HG03103 (cell line): ENCODE data around the gene BAAT.
A peak's percentile ranks its signal among the peaks of the same experiment; 100 is the strongest.

Experiments
- ATAC-seq: cut with Tn5 transposase; IDR thresholded peaks from one replicate; pipeline ENCODE4 v1.9.1; 2021; ENCODE audit warnings: low read depth; ENCODE audit not compliant: unreplicated experiment

Gene BAAT

GRCh38 chr9:101398930-101399642, 14.3 kb upstream of the BAAT start:
- ATAC-seq: peak; percentile 4

GRCh38 chr9:101398068-101398929, 13.5 kb upstream of the BAAT start, which contains the start of the genes MRPL50 and ZNF189:
Gene MRPL50, minus strand, starts transcription at chr9:101398618. Its CDS starts 26 bp downstream, at chr9:101398592.
Gene ZNF189, plus strand, starts transcription at chr9:101398851. Its CDS starts 306 bp downstream, at chr9:101399157.
- peak; percentile 98 for ATAC-seq

GRCh38 chr9:101397746-101398067, 12.9 kb upstream of the BAAT start:
- no peak for ATAC-seq

DNA sequence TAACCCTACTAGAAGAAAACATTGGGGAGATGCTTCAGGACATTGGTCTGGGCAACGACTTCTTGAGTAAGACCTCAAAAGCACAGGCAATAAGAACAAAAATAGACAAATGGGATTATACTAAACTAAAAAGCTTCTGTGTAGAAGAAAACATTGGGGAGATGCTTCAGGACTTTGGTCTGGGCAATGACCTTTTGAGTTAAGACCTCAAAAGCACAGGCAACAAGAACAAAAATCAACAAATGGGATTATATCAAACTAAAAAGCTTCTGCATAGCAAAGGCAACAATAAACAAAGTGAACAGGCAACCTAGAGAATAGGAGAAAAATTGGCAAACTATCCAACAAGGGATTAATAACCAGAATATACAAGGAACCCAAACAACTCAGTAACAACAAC, 9.9 kb upstream of the BAAT start:
- no peak for ATAC-seq

GRCh38 chr9:101393135-101393534, 8.3 kb upstream of the BAAT start:
- ATAC-seq: no peak

- ATAC-seq: no peak
Observed at GRCh38 chr9:101388507-101388993, 3.7 kb upstream of the BAAT start.

DNA sequence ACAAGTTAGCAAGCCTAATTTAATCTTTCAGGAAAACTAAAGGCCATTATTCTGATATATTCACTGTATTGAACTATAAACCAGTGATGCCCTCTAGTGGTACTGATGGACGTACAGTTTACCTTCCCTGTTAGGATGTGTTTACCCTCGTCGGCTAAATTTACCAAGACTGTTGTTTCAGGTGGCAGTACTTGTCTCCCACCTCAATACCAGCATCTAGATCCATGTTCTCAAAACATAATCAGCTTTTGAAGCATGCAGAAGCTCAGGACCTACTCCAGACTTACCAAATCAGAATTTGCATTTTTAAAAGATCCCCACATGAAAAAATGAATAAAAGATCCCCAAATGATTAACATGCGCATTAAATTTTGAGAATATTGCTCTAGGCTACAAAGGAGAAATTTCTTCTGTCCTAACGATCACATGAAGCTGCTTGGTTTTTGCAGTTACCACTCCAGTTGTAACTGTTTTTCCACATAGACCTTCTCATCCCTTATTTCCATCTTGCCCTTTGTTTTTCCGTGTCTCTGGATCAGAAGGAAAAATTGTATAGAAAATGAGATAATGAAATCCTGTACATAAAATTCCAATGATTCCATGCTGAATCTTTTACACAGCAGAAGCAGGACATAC, 3.2 kb upstream of the BAAT start:
- no peak for ATAC-seq

DNA sequence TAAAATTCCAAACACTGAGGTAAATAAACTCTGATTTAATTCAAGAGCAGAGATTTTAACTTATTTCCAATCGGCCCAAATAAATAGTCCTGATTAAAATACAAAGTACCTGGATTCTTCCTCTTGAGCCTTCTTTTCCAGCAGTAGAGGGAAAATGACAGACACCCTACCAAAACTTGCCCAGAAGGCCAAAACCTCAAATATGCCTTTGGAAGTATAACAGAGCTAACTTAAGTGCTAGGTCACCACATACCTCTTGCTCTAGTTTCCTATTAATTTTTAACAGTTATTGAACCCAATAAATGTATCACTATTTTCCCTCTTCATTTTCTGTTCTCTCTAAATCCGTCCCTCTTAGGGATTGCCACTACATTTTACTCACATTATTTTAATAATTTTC, 1.4 kb downstream of the BAAT start:
- no peak for ATAC-seq

DNA sequence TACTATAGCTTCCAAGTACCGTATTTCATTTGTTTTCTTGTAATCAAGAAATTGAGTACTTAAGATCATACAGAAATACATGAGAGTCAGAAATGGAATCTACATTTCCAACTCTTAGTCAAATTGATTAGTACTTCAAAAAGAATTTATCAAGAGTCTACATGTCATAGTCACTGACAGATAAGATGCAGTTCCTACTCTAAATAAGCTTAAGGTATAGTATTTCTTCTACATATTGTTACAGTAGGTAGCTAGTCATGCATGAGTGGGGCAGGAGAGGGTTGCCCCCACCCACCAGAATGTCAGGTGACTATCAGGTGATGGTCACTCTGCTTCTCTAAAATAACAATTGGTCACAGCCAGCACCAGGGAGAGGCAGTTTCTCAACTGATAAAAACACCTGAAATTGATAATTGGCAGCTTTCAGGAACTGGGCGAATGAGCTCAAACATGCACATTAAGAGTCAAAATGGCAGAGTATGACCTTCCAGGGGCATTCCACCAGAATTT, 2.9 kb downstream of the BAAT start:
- ATAC-seq: no peak

- ATAC-seq: no peak
Observed at GRCh38 chr9:101381118-101381517, 3.7 kb downstream of the BAAT start.

GRCh38 chr9:101380295-101380694, 4.5 kb downstream of the BAAT start:
- ATAC-seq: no peak

- no peak for ATAC-seq
Observed at GRCh38 chr9:101376111-101376848, 8.5 kb downstream of the BAAT start.

GRCh38 chr9:101375546-101375945, 9.3 kb downstream of the BAAT start:
- ATAC-seq: no peak

DNA sequence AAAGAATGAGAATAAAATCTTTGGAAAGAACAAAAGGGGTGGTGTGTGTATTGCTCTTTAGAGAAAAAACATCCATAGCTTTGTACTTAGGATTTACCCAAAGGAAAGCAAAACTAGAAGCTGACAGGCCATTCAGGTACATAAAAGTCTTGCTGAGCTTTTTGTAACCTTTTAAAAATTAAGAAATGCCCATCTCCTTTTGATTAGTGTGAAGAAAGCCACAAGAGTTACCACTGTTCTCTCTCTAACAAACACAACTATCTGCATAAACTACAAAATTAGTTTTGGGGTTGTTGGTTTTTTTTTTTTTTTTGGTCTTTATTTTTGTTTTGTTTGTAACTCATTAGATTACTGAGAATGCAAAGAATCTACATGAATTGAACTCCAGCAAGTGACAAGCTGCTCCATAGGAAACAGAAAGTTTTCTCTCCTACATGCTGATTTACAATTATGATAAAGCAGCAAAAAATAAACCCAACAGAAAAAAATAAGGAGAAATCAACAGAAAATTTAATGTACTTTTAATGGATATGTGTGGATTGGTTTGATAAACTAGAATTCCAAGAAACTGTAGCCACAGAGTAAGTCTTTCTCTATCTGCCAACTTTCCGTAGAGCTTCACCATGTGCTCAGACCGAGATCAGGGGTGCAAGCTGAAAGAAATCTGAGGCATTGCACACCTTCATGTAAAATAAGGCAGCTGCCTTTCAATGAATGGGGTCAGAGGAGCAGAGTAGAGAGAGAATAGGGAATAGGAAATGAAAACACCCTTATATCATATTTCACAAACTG, 12.3 kb downstream of the BAAT start:
- ATAC-seq: no peak

DNA sequence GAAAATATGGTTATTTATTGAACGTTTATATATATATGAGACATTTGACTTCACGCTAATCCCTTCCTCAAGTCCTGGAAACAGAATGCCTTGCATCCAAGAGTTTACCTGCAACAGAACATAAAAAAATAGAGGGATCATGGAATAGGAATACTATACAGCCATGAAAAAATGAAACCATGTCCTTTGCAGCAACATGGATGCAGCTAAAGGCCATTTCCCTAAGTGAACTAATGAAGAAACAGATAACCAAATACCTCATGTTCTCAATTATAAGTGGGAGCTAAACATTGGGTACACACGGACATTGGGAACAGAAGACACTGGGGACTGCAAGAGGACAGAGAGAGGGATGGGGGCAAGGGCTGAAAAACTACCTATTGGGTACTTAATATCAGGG, 13.0 kb downstream of the BAAT start:
- no peak for ATAC-seq

- no peak for ATAC-seq
Observed at GRCh38 chr9:101369884-101370531, 14.8 kb downstream of the BAAT start.

- ATAC-seq: no peak
Observed at GRCh38 chr9:101369286-101369685, 15.5 kb downstream of the BAAT start.

DNA sequence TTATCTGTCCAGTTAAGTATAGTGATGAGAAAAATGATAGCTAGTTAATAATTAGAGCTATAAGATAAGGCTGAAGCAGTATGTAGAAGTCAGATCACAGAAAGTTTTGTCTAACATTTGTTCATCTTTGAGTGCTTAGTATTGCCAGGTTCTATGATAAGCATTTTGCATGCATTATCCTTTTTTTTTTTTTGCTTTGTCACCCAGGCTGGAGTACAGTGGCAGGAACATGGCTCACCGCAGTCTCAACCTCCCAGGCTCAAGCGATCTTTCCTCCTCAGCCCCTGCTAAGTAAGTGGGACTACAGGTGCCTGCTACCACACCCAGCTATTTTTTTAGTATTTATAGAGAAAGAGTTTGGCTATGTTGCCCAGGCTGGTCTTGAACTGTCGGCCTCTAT, 17.5 kb downstream of the BAAT start:
- ATAC-seq: no peak
